ENCODE data around the gene TMEM132C.

- TF ChIP-seq, protein P1, sequence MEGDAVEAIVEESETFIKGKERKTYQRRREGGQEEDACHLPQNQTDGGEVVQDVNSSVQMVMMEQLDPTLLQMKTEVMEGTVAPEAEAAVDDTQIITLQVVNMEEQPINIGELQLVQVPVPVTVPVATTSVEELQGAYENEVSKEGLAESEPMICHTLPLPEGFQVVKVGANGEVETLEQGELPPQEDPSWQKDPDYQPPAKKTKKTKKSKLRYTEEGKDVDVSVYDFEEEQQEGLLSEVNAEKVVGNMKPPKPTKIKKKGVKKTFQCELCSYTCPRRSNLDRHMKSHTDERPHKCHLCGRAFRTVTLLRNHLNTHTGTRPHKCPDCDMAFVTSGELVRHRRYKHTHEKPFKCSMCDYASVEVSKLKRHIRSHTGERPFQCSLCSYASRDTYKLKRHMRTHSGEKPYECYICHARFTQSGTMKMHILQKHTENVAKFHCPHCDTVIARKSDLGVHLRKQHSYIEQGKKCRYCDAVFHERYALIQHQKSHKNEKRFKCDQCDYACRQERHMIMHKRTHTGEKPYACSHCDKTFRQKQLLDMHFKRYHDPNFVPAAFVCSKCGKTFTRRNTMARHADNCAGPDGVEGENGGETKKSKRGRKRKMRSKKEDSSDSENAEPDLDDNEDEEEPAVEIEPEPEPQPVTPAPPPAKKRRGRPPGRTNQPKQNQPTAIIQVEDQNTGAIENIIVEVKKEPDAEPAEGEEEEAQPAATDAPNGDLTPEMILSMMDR (conservative IDR thresholded peaks at IDR 0.05; ENCODE audit: low read depth, low read length): no peak
- no peak for TF ChIP-seq EZH2 (IDR thresholded peaks at IDR 0.05; ENCODE audit: low read length, unreplicated experiment)
These were observed 277.0 kb downstream of the TMEM132C start for GRCh38 chr12:128543971-128544370.
